ENCODE results near the gene WHRN.

The WHRN gene

GRCh38 chr9:114505187-114506081, at the start of gene WHRN:
WHRN (minus strand) TSS chr9:114505473; CDS start chr9:114504801, 672 bp downstream.
- DNase-seq (ENCODE audit: low spot score): peak; percentile 90

DNA sequence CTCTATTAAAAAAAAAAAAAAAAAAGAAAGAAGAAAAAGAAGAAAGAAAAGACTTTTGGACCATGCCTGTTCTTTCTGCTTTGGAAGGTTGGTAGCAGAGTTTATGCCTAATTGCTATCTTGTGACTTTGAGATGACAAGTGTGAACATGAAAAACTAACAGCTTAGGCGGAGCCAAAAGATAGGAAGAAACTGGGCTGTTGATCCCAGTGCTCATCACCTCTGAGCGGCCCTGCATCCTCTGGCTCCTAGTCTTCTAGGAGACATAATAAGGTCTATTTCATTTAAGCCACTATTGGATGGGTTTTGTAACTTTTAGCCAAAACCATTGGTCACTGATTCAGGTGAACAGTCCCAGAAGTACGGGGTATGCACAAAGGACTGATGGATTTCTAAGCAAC, 47.9 kb upstream of the WHRN start:
- DNase-seq (ENCODE audit: low spot score): no peak

DNA sequence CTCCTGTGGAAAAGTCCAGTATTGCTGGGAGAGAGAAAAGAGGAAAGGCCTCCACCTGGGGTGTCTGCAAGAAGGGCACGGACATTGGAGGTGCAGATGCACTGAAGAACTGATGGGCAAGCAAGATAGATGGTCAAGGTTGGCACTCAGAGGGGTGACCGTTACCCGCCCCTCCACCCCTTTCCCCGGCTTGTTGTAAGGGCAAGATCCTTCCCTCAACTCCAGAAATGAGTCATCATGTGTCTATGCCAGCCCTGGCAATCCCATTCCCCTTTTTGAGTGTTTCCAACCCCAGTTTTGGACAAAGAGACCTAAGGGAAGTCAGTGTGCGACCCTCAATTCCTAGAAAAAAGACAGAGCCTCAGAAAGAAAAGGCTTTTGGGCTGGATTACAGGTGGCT, 47.4 kb upstream of the WHRN start:
- DNase-seq (ENCODE audit: low spot score): no peak

DNA sequence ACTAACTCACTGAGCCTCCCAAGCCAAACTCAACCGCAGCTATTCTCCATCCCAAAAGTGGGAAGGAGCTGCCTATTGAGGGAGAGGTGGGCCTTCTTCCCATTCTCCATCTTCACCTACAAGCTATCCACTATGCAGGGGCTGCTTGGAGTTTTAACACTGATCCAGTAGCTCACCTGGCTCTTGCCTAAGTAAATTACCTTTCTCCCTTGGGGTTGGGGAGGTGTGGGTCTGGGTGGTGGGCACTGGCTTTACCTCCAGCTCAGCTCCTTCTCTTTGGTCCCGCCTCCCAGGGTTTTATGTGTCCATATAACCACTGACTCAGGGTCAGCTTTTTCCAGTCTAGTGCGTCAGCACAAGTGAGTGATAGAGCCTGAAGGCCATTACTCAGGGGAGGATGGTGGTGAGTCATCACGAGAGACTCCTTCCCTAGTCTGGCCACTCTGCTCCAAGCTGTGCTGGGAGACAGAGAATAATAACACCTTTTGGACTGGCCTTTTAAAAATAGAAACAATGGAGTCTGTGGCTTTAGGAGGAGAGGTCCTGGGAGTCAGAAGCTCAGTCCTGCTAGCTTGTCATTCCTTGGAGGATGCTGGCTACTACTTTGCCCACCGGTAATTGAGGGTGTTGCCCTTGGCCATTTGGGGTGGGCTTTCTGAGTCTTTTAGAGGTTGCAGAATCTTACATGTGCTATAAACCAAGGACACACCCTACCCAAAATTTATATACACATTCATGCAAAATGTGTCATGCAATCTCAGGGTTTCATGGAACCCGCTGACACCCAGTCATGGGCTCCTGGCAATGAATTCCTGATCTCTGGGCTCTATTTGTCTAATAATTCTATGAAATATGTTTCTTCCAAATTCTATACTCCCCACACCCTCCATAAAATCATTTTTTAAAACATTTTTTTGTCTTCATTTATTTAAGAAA, 46.7 kb upstream of the WHRN start:
- DNase-seq (ENCODE audit: low spot score): peak; percentile 34

GRCh38 chr9:114549697-114550330, 44.5 kb upstream of the WHRN start:
- no peak for DNase-seq (ENCODE audit: low spot score)

DNA sequence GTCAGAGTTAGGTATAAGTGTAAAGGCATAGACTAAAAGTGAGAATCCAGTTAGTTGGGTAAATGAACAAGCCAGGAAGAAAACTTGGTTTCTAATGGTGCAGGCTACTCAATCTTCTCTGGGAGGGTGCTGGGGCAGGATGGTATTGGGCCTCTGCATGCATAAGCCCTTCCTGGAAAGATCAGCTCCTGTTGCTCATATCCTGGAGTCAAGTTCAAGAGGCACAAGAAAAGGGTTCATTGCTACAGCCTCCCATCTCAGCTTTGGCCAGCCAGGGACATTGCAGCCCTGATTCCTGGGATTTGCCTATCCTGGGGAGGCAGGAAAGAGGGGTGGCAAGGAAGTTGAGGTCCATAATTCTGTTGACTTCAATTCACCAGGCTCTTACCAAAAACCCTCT, 41.6 kb upstream of the WHRN start:
- DNase-seq (ENCODE audit: low spot score): no peak

DNA sequence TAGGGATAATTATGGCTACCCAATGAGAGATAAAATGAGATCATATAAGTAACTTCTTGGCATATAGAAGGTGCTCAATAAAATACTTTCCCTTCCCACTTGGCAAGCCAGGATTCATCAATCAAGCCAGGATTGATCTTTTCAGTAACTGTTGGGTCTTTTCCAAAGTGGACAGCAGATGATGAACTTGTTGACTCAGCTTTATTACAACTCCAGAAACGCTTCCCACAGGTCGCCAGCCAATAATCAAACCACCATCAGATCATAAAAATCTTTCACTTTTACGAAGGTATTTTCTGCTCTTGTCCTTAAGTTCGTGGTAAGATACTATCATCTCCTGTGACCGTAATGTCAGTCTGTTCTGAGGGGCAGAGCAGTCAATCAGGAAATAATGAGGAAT, 39.8 kb upstream of the WHRN start:
- no peak for DNase-seq (ENCODE audit: low spot score)

DNA sequence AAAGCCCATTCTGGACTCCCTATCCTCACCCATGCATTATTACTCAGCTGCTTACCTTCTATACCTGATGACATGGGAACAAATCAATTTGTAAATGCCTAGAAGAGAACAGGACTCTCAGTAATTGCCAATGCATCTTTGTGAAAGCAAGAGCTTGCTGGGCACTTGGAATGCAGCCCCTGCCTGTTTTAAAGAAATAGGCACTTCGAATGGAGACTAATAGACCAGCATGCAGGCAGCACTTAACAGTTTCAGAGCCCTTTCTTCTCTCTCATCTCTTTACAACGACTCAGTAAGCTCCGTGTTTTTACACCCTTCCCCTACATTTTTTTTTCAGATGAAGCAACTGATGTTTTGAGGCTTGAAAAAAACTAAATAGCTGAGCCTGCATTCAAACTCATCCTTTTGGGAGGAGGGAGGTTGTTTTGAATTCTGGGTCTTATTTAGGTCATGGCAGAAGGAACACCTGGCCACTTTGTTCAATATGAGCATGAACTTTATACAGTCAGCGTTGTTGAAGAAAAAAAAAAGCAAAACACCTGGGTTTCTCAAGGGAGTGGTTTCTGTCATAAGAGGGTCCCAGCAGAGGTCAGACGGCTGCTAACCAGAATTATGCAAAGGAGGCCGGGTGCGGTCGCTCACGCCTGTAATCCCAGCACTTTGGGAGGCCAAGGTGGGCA, 34.6 kb upstream of the WHRN start:
- DNase-seq (ENCODE audit: low spot score): no peak

DNA sequence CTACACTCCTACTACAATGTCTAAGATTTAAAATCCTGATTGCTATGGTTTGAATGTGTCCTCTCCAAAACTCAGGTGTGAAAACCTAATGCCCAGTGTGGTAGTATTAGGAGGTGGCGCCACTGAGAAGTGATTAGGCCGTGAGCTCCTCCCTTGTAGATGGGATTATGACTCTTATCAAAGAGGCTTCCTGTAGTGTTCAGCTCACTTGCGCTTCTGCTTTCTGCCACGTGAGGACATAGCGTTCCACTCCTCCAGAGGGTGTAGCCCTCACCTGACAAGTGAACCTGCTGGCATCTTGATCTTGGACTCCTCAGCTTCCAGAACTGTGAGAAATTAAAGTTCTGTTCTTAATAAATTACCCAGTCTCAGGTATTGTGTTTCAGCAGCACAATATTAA, 33.0 kb upstream of the WHRN start:
- DNase-seq (ENCODE audit: low spot score): peak; percentile 45

DNA sequence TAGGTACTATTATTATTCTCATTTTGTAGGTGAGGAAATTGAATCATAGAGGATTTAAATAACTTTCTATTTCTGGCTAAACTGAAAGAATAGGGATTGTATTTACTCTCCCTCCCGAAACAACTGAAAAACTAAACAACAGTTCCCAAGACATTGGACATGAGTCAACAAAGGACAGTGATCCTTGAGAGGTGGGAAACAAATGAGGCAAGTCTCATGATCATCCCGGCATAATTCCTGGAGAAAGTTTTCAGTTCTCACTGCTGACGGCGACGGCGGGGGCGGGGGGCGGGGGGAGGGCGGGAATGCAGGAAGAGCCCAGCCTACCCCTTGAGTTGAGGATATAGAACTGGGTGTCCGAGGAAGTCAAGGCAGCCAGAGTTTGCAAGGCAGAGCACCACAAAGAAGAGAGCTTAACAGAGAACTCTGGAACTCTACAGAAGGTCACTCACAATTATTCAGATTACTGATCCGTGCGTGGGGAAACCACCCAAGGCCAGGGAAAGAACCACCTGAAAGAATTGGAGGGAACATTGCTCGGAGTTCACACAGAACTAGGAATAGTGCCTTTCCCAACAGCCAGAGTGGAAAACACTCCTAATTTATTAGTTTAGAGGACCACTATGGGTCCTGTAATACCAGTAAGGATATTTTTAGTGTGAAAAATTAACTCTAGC, 27.4 kb upstream of the WHRN start:
- no peak for DNase-seq (ENCODE audit: low spot score)

- DNase-seq (ENCODE audit: low spot score): no peak
Measured at GRCh38 chr9:114529285-114529684, 24.0 kb upstream of the WHRN start.

GRCh38 chr9:114526807-114527206, 21.5 kb upstream of the WHRN start:
- DNase-seq (ENCODE audit: low spot score): no peak

DNA sequence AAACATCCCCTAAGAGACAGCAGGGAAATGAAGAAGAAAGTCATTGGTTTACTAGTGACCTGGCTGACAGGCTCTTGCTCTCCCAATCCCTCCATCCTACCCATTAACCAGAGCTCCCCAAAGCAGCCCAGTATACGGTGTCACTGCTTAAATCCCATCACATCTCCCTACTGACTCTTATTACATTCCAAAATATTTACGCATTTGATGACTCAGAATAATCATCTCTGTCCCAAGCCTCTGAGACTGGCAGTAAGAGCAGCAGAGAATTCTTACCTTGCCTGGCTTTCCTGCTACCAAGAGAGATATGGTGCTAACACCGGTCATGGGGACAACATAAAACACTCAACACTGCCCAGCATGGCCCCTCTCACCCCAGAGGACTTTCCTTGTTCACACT, 20.2 kb upstream of the WHRN start:
- no peak for DNase-seq (ENCODE audit: low spot score)

GRCh38 chr9:114524247-114524681, 19.0 kb upstream of the WHRN start:
- DNase-seq (ENCODE audit: low spot score): no peak

DNA sequence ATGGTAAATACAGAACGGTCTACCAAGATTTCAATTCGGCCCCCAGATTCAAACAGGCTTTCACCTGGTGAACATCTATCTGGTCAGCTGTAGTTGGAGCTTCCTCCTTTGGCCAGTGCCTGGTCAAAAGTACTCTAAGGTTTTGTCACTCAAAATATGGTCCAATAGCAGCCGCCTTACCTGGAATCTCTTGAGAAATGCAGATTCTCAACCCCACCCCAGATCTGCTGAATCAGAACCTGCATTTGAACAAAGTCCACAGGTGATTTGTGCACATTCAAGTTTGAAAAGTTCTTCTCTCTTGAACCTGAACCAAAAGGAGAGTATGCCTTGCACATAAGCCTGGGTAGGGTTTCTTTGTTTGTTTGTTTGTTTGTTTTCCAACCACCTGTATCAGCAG, 17.6 kb upstream of the WHRN start:
- no peak for DNase-seq (ENCODE audit: low spot score)

GRCh38 chr9:114522286-114522685, 17.0 kb upstream of the WHRN start:
- no peak for DNase-seq (ENCODE audit: low spot score)

DNA sequence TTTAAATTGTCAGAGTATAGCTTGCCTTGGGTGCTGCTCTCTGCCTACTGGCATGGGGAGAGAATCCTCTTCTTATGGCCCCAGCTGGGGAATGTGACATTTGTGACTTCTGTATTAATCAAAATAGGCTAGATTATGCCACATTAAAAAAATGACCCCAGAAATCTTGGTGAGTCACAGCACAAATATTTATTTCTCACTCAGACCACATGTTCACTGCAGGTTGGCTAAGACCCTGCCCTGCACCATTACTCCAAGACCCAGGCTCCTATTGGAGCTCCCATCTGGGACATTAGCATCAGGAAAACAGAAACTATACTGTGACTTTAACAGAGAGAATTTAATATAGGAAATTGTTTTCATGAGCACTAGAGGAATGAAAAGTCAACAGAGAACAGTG, 16.6 kb upstream of the WHRN start:
- no peak for DNase-seq (ENCODE audit: low spot score)

- DNase-seq (ENCODE audit: low spot score): no peak
Measured at GRCh38 chr9:114518599-114519022, 13.3 kb upstream of the WHRN start.

DNA sequence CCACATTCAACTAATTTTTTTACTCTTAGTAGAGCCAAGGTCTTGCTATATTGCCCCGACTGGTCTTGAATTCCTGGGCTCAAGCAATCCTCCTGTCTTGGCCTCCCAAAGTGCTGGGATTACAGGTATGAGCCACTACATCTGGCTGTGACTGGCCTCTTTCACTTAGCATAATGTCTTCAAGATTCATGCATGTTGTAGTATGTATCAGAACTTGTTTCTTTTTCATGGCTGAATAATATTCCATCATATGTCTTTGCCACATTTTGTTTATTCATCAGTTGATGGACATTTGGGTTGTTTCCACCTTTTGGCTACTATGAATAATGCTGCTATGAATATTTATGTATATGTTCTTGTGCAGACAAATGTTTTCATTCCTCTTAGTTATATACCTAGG, 12.8 kb upstream of the WHRN start:
- DNase-seq (ENCODE audit: low spot score): no peak

DNA sequence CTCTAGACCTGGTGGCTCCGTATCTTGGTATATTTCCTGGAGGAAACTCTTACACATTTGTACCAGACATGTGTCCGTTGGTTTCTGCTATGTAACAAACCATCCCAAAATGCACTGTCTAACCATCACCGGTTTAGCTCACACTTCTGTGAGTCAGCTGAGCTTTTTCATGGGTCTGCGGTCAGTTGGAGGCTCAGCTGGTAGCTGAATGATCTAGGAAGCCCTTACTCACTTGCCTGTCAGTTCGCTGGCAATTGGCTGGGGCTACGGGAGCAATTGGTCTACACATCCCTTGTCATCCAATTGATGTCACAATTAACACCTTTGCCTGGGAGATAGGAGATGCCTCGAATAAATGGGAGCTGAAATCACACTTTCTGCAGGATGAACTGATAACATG, 11.6 kb upstream of the WHRN start:
- no peak for DNase-seq (ENCODE audit: low spot score)

GRCh38 chr9:114515528-114515927, 10.3 kb upstream of the WHRN start:
- no peak for DNase-seq (ENCODE audit: low spot score)

Data from D341Med (cell line).